HepG2 (cell line): Measurements from ENCODE around the gene ENDOU. TPM values are rescaled to one million over a fixed set of nuclear protein-coding genes. Genes with fewer than 3 reads are reported as not detected.

Experiments used
- ATAC-seq: fragments of 200-7000 bp; cut with Tn5 transposase; 3 replicates; pipeline ENCODE4 v1.9.1; 2020; ENCODE audit warnings: mild to moderate bottlenecking, moderate library complexity
- BruUV-seq: library from RNA; stranded (reverse); fragments of 400-500 nt; replicated peaks from 2 replicates; lab custom pipeline; 2021; lab: Mats Ljungman, UMichigan
- CTCF ChIA-PET: fragments of 300-600 bp; formaldehyde crosslinking; extraction: SDS; loops from one replicate; lab custom pipeline; 2021; ENCODE audit warnings: low total read pairs, inconsistent platforms, low intra/inter-chr PET ratio; lab: Yijun Ruan, JAX
- POLR2A ChIA-PET: fragments of 350-600 bp; sonication (Branson Sonifier 250); formaldehyde crosslinking; loops from one replicate; lab custom pipeline; 2020; ENCODE audit warnings: antibody characterized with exemption, inconsistent platforms; lab: Yijun Ruan, JAX
- DNase-seq: peaks from one replicate; pipeline ENCODE4 v3.0.0-alpha.2; 2015; ENCODE audit warnings: low spot score
- FAIRE-seq: peaks from 3 replicates; lab custom pipeline; 2011; peaks lifted over from hg19 to GRCh38; lab: Jason Lieb, UNC
- H2AFZ ChIP-seq: one replicate; pipeline ENCODE4 v1.6.1; 2011; ENCODE audit warnings: low read length, inconsistent platforms
- H3K27ac ChIP-seq: fragments of 300-600 bp; 3 replicates; pipeline ENCODE4 v1.8.0; 2011; ENCODE audit warnings: mixed run types, mild to moderate bottlenecking, mixed read lengths, low read length, inconsistent platforms; ENCODE audit not compliant: insufficient read depth; ENCODE audit errors: extremely low read length
- H3K27me3 ChIP-seq, 2 experiments: fragments of 200-600 bp in 1 of 2; 2 replicates in 1 of 2; 3 replicates in 1 of 2; pipeline versions ENCODE4 v1.6.0 to v1.8.0; 2011; ENCODE audit warnings: low read length in 2 of 2, mild to moderate bottlenecking in 2 of 2, moderate library complexity in 2 of 2, inconsistent platforms in 1 of 2; ENCODE audit not compliant: insufficient read depth in 2 of 2, control insufficient read depth in 1 of 2
- H3K36me3 ChIP-seq, 2 experiments: fragments of 200-600 bp in 1 of 2; replicated peaks in 1 of 2; 2 replicates in 1 of 2; 3 replicates in 1 of 2; pipeline versions ENCODE4 v1.5.1 to v1.8.0; 2011; ENCODE audit warnings: low read length in 2 of 2, inconsistent platforms in 1 of 2; ENCODE audit not compliant: insufficient read depth in 2 of 2, control insufficient read depth in 1 of 2
- H3K4me1 ChIP-seq: 2 replicates; pipeline ENCODE4 v1.5.1; 2012; ENCODE audit warnings: low read length, inconsistent platforms; ENCODE audit not compliant: insufficient read depth
- H3K4me2 ChIP-seq: 2 replicates; pipeline ENCODE4 v1.6.0; 2011; ENCODE audit warnings: low read depth, low read length, inconsistent platforms
- H3K4me3 ChIP-seq, 3 experiments: fragments of 200-600 bp in 1 of 3; sonication (generic), shearing (Covaris generic) in 1 of 3; replicated peaks in 1 of 3; 2 replicates each; pipeline ENCODE4 v1.5.1; 2011 to 2016; ENCODE audit warnings: low read length in 3 of 3, inconsistent platforms in 2 of 3, low read depth in 2 of 3, mild to moderate bottlenecking in 2 of 3, control low read depth in 1 of 3, mixed read lengths in 1 of 3; ENCODE audit not compliant: insufficient read depth in 1 of 3
- H3K79me2 ChIP-seq: one replicate; pipeline ENCODE4 v1.6.1; 2011; ENCODE audit warnings: low read length, inconsistent platforms; ENCODE audit not compliant: insufficient read depth
- H3K9ac ChIP-seq: 2 replicates; pipeline ENCODE4 v1.6.0; 2011; ENCODE audit warnings: mild to moderate bottlenecking, low read depth, low read length, inconsistent platforms; ENCODE audit not compliant: insufficient read depth
- H3K9me3 ChIP-seq: 2 replicates; pipeline ENCODE4 v1.5.1; 2012; ENCODE audit warnings: mild to moderate bottlenecking, low read length
- H4K20me1 ChIP-seq: 2 replicates; pipeline ENCODE4 v1.6.0; 2011; ENCODE audit warnings: inconsistent platforms, mild to moderate bottlenecking, low read length, moderate library complexity; ENCODE audit not compliant: insufficient read depth
- CERS6 ChIP-seq: sonication (generic); formaldehyde crosslinking; IDR thresholded peaks from 2 replicates; pipeline ENCODE4 v1.5.0; 2020; ENCODE audit warnings: missing genetic modification reagents
- EP300 ChIP-seq, 3 experiments: sonication (generic) in 1 of 3; formaldehyde crosslinking in 1 of 3; IDR thresholded peaks; 2 replicates each; pipeline versions ENCODE4 v1.5.1 to v1.6.1; 2011 to 2020; ENCODE audit warnings: low read depth in 2 of 3, low read length in 2 of 3, borderline replicate concordance in 1 of 3, improper control_type of control experiment in 1 of 3, mild to moderate bottlenecking in 1 of 3, missing genetic modification reagents in 1 of 3, moderate library complexity in 1 of 3
- MTA1 ChIP-seq: sonication (generic); formaldehyde crosslinking; IDR thresholded peaks from 2 replicates; pipeline ENCODE4 v1.4.0; 2020; ENCODE audit warnings: missing genetic modification reagents, mild to moderate bottlenecking, borderline replicate concordance
- TRIM22 ChIP-seq: fragments of 450-650 bp; IDR thresholded peaks from 2 replicates; pipeline ENCODE4 v1.6.1; 2017
- ZFP41 ChIP-seq: sonication (generic); formaldehyde crosslinking; IDR thresholded peaks from 2 replicates; pipeline ENCODE4 v1.4.0; 2020; ENCODE audit warnings: mild to moderate bottlenecking, missing genetic modification reagents, borderline replicate concordance
- ZNF276 ChIP-seq: sonication (generic); formaldehyde crosslinking; IDR thresholded peaks from 2 replicates; pipeline ENCODE4 v1.4.0; 2020; ENCODE audit warnings: mild to moderate bottlenecking, low read depth, missing genetic modification reagents
- WGBS: methylation state at CpG from one replicate; pipeline ENCODE4 v1.1.6; 2017; ENCODE audit warnings: low lambda C conversion rate; 5-methylcytosine and 5-hydroxymethylcytosine counted together
- in situ Hi-C: cut with HindIII; loops from 2 replicates; pipeline ENCODE4 v1.10.0; 2017; ENCODE audit warnings: low pct_unique_long_range_greater_than_20kb; ENCODE audit not compliant: extremely low pct_ligation_motif_present
- intact Hi-C: fragments of 100-400 bp; cut with micrococcal nuclease; formaldehyde crosslinking; loops from one replicate; pipeline ENCODE4 v1.10.0; 2022; ENCODE audit not compliant: unreplicated experiment
- polyA plus RNA-seq, 8 experiments: library from polyadenylated mRNA; depleted of rRNA in 3 of 8; stranded (reverse) in 7 of 8; unstranded in 1 of 8; fragments of >200 nt; fragmentation: Illumina TruSeq in 4 of 8; extraction: Trizol in 4 of 8; gene quantifications; 2 replicates each; pipeline versions ENCODE4 v1.2.1 to v1.2.3, GENCODE V29; 2011 to 2016; ENCODE audit warnings: low read depth in 4 of 8, missing spikeins in 1 of 8, mixed read lengths in 1 of 8; ENCODE audit not compliant: insufficient read depth in 1 of 8
- total RNA-seq, 5 experiments: library from RNA; depleted of rRNA; stranded (reverse); fragments of >200 nt; fragmentation: Illumina TruSeq; extraction: Trizol; gene quantifications; 2 replicates each; pipeline ENCODE4 v1.2.3, GENCODE V29; 2016; ENCODE audit warnings: low read depth in 1 of 5
- TF ChIP-seq, protein P1 (sequence below): sonication (generic); formaldehyde crosslinking; IDR thresholded peaks from 2 replicates; pipeline ENCODE4 v1.8.1; 2023; ENCODE audit warnings: mild to moderate bottlenecking, missing genetic modification reagents
- TF ChIP-seq, protein P2 (sequence below): IDR thresholded peaks from 2 replicates; pipeline ENCODE4 v1.6.1; 2016; ENCODE audit warnings: low read depth

Gene ENDOU
- total and polyA plus RNA-seq, 2 of the 13 experiments (the other 11 are each of a cell fraction or from before 2014, with no cell fraction given) = not detected

DNA sequence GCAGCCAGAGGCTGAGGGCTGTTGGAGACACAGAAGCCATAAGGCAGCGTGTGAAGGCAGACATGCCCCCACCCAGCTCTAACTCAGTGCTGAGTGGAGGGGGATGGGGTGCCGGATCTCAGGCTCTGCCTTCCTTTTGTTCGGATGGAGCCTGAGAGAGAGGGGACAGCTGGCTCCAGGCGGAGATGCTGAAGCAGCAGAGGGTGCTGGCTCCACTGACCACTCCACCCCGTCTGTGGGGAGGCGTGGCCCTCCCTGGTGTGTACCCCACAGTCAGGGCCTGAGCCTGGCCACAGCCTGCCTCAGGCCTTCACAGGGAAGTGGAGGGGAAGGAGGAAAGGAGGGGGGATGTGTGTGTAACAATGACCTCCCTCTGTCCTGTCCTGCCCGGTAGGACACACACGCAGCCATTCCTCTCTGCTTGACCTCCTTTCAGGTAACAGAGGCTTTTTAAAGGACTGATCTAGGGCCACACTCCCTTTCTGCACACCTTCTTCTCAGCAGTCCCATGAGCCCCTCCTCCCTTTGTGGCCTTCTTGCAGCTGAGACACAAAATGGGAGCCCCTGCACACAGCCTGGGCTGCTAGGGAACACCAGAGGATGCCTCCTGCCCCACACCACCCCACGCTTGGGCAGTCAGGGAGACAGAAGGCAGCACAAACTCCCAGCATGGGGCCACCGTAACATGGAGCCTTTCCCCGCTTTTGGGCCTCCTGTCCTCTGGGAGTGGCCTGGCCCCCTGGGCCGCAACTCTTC lies 9.6 kb upstream of the ENDOU start:
- Histone ChIP-seq H3K27me3 (peaks cover 10 to 24% of the 10 kb centered on the region in 2 experiments), H3K4me1 (peaks cover 16% of the 10 kb centered on the region)
- DNase-seq = no peak
- TF ChIP-seq ZNF276 (CRISPR knock-in tag) (no peak), EP300 (IDR thresholded peaks at IDR 0.05; ENCODE audit: low read depth in 2 of 2, low read length in 2 of 2) (no peak), EP300 (CRISPR knock-in tag; IDR thresholded peaks at IDR 0.05; ENCODE audit: borderline replicate concordance) (no peak), TRIM22 (no peak), MTA1 (no peak), ZFP41 (CRISPR knock-in tag) (no peak), CERS6 (no peak)
- TF ChIP-seq, protein P1, sequence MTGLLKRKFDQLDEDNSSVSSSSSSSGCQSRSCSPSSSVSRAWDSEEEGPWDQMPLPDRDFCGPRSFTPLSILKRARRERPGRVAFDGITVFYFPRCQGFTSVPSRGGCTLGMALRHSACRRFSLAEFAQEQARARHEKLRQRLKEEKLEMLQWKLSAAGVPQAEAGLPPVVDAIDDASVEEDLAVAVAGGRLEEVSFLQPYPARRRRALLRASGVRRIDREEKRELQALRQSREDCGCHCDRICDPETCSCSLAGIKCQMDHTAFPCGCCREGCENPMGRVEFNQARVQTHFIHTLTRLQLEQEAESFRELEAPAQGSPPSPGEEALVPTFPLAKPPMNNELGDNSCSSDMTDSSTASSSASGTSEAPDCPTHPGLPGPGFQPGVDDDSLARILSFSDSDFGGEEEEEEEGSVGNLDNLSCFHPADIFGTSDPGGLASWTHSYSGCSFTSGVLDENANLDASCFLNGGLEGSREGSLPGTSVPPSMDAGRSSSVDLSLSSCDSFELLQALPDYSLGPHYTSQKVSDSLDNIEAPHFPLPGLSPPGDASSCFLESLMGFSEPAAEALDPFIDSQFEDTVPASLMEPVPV (CRISPR knock-in tag) = no peak
- TF ChIP-seq, protein P2, sequence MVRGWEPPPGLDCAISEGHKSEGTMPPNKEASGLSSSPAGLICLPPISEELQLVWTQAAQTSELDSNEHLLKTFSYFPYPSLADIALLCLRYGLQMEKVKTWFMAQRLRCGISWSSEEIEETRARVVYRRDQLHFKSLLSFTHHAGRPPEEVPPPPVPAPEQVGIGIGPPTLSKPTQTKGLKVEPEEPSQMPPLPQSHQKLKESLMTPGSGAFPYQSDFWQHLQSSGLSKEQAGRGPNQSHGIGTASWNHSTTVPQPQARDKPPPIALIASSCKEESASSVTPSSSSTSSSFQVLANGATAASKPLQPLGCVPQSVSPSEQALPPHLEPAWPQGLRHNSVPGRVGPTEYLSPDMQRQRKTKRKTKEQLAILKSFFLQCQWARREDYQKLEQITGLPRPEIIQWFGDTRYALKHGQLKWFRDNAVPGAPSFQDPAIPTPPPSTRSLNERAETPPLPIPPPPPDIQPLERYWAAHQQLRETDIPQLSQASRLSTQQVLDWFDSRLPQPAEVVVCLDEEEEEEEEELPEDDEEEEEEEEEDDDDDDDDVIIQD (CRISPR knock-in tag) = no peak
- TF ChIP-seq, all 625 proteins: peak for 0
- no peak for FAIRE-seq
- intact Hi-C loops = no loop called here
- in situ Hi-C loops = no loop called here
- H3K79me2 ChIP-seq = no peaks in the 10 kb centered on the region
- H3K9me3 ChIP-seq = no peaks in the 10 kb centered on the region
- CTCF ChIA-PET = no interaction called here
- no peaks in the 10 kb centered on the region for H3K36me3 ChIP-seq
- H3K27ac ChIP-seq = no peak overlapping the region
- no peak for ATAC-seq
- BruUV-seq = no TSS peak
- POLR2A ChIA-PET = no interaction called here
- no peak overlapping the region for H3K9ac ChIP-seq
- H4K20me1 ChIP-seq = no peaks in the 10 kb centered on the region
- WGBS = 41% methylated on average over 11 of the region's 12 CpGs
- no peak overlapping the region for H3K4me2 ChIP-seq
- H3K4me3 ChIP-seq = no peak overlapping the region
- no peak overlapping the region for H2AFZ ChIP-seq
